ENCODE data around the gene ZXDC.

ZXDC gene, protein sequence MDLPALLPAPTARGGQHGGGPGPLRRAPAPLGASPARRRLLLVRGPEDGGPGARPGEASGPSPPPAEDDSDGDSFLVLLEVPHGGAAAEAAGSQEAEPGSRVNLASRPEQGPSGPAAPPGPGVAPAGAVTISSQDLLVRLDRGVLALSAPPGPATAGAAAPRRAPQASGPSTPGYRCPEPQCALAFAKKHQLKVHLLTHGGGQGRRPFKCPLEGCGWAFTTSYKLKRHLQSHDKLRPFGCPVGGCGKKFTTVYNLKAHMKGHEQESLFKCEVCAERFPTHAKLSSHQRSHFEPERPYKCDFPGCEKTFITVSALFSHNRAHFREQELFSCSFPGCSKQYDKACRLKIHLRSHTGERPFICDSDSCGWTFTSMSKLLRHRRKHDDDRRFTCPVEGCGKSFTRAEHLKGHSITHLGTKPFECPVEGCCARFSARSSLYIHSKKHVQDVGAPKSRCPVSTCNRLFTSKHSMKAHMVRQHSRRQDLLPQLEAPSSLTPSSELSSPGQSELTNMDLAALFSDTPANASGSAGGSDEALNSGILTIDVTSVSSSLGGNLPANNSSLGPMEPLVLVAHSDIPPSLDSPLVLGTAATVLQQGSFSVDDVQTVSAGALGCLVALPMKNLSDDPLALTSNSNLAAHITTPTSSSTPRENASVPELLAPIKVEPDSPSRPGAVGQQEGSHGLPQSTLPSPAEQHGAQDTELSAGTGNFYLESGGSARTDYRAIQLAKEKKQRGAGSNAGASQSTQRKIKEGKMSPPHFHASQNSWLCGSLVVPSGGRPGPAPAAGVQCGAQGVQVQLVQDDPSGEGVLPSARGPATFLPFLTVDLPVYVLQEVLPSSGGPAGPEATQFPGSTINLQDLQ

DNA sequence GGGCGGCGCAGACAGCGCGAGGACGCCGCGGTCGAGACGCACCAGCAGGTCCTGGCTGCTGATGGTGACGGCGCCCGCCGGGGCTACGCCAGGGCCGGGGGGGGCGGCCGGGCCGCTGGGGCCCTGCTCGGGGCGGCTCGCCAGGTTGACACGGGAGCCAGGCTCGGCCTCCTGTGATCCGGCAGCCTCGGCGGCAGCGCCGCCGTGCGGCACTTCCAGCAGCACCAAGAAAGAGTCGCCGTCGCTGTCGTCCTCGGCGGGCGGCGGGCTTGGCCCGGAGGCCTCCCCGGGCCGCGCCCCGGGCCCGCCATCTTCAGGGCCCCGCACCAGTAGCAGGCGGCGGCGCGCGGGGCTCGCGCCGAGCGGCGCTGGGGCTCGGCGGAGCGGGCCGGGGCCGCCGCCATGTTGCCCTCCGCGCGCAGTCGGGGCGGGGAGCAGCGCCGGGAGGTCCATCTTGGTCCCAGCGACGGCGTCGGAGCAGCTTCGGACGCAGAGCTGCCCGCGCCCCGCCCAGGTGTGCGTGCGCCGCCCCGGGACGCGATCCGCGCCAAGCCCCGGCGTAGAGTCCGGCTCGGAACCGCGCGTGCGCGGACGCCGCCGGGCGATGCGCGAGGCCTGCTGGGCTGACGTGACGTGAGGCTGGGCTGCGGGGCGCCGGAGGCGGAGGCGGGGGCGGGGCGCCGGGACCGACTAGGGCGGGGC, at the start of gene ZXDC:
Gene ZXDC (minus strand): TSS at position 479 of the 702 bp plus-strand sequence. CDS start 26 bp downstream, at position 453.
- DNase-seq = peak; percentile 95

DNA sequence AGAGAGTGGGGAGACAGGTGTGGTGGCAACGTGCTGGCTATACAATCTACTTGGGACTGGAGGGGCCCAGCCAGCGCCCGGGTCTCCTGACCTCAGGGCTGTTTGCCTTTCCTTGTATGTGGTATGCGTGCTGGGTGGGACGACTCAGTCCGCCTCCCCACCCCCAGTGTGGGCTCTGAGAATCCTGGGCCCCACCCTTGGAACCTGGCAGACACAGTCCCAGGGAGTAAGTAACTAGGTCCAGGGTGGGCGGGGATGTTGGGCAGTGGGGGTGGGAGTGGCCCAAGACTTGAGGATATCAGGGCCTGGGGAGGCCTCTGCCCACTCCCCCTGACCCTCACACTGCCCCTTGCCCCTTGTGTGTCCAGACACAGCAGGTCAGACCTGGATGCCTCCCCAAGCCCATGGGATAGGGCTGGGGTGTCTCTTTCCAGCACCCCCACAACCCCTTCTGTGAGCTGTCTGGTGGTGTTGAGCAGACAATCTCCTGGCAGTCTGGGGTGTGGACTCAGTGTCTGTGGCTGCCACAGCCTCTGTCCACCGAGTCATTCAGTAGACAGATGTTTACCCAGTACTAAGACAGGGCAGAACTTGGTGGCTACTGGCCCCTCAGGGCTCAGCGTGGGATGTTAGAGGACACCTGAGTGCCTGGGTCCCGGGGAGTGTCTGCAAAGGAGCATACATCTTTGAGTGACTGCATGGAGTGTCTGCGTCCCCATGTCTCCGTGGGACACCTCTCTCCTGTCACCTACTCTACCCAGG, 49.6 kb upstream of the ZXDC start:
- no peak for DNase-seq

DNA sequence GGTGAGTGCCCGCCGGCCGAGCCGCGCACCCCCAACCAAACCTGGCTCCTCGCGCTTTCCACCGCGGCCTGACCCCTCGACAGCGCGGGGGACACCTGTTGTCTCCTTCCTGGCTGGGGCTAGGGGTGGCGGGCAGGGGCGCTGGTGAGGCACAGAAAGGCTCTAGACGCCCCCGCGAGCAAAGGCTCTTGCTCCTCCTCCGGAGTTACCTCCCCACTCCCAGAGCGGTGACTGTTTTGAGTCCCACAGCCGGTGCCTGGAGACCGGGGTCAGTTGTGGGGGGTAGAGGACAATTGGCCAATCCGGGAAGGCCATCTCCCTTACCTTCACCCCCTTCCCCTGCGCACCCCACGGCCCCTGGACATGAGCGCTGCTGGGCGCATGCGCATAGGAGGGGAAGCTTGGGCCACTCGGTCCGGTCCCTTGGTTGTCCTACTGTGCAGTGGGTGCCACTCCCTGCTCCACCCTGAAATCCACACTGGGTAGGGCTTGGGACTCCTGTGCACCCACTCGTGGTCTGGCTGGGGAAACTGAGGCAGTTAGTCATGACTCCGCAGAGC, 48.8 kb upstream of the ZXDC start:
- peak; percentile 72 for DNase-seq

DNA sequence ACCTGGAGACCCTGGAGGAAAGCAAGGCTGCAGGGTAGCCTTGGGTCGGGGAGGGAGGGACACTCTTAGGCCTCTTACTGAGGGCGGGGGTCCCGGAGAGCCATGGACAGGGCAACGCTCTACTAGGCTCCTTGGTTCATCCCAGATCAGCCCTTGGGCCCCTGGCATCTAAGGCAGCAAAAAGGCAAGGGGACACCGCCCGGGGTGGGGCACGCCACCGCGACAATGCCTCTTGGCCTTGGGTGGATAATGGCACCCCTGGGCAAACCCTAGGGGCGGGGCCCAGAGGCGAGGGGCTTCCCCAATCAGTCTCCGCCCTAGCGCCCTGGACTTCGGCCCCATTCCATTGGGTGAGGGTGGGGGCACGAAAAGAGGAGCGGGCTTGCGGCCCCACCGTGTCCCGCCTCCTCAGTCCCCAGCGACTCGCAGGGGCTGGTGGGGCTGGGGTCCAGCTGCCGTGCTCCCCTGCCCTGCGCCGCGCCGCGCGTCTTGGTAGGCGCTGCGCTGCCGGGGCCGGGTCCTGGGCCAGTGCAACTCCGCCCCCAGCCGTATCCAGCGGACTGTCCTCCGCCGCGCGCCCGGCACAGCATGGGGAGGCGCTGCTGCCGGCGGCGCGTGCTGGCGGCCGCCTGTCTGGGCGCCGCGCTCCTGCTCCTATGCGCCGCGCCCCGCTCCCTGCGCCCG, 48.2 kb upstream of the ZXDC start, which contains the start of gene CHST13:
Gene CHST13 (plus strand): TSS at position 411 of the 684 bp plus-strand sequence. CDS start 178 bp downstream, at position 589.
- peak; percentile 74 for DNase-seq

DNA sequence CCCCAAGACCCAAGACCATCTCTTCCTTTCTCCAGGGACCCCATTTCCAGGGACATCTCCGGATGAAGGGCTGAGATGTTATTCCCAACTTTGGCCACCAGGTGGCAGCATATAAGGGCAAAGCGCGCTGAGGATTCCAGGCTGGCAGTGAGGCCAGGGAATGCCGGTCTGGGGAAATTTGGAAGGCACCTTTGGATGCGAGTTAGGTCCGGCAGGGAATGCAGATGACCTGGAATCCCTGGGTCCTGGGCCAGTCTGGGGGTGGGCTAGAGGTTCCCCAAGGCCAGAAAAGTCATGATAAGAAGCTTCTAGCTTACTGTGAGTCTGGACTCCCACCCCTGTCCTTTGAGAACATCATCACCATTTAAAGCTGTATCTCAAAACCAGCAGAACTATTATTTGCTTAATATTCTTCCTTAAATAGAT, 46.7 kb upstream of the ZXDC start:
- DNase-seq = peak; percentile 81

DNA sequence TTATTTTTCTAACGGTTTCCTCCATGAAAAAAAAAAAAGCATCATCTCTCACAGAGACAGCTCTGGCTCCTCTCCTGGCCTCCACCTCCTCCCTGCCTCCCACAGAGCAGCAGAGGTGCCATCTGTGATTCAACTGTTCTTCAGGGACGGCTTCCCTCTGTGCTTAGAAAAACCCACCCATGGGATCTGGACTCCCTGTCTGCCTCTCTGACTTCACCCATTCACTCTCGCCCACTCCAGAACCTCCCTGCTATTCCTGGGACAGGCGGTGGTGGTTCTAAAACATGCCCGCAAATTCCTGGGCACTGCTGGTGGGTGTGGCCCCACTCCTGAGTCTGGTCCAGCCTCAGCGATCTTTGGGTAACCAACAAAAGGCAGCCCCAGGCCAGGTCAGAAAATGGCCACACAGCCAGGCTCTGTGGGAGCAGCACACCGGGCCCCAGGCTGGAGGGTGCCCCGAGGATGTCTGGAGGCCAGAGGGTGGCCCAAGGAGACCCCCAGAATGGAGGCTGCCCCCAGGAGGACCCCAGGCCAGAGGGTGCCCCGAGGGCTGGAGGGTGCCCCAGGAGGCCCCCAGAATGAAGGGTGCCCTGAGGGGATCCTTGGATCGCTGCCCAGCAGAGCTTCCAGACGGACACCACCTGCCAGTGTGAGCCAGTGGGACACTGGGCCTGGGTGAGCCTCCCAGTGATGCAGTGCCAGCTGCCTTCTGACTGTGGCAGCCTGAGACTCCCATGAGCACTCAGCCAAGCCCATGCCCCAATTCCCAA, 45.6 kb upstream of the ZXDC start:
- no peak for DNase-seq

DNA sequence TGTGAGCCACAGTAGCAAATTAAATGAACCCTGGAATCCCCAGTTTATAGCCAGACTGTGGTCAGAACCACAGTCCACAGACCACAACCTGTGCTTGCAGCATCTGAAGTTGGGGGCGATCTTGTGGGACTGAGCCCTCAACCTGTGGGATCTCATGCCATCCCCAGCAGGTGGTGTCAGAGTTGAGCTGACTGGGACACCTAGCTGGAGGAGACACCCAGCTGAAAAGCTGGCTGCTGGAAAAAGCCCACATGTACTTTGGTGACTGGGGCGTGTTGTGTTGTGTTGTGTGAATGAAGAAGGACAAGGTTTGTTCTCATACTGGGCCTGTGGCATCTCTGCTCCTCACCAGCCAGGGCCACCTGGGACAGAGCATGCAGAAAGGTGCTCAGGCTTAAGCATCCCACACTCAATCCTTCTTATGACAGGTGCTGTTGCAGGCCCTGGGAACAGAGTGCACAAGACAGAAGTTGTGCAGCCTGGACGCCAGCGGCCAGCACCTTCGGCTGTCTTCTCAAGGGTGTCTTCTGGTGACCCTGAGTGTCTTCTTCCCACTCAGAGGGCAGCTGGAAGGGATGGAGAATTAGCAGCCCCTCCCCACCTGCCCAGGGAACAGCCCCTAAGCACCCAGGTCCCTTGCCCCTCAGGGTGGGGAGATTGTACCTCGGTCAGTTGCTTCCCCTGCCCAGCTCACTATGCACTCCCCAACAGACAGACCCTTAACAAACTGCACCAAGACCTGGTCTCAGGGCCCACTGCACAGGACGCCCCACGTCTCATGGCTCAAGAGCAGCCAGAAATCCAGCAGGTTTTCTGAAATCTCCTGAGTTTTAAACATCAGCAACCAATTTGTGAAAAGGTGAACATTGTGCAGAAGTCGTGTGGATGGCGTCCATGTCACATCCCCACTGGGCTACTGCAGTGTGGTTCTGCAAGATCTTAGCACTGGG, 44.1 kb upstream of the ZXDC start:
- no peak for DNase-seq

DNA sequence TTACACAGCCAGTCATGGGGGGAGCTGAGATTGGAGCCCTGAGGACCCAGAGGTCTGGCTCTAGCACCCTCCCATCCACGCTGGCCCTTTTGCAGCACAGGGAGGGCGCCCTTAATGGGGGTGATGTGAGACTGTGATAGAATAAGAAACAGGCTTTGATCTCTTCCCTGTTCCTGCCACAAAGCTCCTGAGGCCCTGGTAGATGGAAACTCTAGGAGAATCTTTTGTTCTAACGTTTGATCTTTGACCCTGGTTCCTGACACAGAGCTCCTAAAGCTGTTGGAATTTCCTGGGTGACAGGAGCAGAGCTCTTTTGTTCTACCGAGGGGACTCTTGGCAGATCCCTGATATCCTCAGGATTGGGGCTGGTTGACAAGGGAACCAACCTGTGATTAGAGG, 43.1 kb upstream of the ZXDC start:
- DNase-seq = no peak

DNA sequence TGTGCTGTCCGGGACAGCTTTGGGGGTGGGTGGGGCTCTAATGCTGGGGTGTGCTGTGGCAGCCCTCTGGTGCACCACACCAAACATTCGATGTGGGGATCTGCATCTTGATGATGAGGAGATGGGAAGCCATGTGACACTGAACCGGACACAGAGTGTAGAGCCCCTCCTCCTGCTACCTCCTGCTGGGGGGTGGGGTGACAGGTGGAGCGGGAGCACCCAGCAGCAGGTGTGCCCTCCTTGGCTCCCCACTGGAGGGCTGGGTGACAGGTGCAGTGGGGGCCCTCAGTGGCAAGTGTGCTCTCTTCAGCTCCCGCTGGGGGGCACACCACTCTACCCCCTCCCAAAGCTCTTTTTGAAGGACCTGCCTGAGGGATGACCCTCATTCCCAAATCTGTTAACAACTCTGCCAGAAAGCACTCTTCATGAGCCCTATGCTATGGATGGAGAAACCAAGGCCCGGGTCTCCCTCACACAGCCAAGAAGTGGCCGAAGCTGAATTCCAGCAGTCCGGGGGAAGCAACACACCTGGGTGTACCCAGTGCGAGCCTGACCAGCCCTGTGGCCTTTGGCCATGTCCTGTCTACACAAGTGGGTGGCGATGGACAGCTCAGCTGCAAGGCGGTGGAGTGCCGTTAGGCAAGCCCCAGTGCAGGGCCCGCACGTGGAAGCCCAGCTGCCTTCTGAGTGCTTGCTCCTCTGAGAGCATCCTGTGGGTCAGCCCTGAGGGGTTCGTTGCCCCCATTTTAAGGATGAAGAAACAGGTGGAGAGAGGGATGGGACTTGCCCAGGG, 42.5 kb upstream of the ZXDC start:
- DNase-seq = no peak

DNA sequence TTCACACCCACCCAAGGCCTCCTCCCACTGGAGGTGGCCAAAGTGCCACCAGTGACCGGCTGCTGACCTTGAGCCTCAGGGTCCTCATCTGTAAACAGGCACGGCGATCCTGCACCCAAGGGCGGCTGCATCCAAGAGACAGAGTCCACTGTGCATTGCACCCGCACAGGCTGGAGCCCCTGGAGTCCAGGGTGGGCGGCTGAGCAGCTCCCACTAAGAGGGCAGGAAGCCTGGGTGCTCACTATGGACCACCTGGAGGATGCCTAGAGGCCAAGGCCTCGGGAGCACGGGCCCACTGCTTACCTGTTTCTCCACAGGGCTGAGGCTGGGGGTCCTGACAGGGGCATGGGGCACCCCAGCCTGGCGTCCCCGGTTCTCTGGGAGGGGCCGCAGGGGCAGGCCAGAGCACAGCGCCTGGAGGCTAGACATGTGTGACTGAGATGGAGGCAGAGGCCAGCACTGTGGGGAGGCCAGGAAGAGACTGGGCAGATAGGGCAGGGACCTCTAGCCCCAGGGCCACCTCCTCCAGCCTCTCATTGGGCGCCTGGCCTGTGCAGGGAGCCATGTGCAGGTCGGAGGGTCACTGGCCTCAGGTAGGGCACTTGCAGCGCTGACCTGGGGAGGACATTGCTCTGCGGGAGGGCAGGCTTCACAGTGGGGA, 41.7 kb upstream of the ZXDC start, which contains the start of gene UROC1:
Gene UROC1 (minus strand): TSS at position 483 of the 661 bp plus-strand sequence. CDS start 54 bp downstream, at position 429.
- no peak for DNase-seq

DNA sequence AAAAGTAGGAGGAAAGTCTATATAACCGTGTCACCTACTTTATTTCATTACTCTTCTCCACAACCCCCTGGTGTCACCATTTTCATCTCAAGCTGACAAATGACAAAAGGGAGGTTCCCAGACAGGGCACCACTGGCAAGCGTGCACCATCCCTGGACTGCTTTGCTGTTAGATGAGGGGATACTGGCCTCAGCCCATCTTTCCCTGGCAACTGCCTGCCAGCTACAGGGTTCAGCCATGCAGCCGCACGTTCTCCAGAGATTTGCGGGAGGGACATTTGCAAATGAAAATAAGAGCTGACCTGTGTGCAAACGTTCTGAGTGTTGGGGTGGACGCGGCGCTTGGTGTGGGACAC, 41.2 kb upstream of the ZXDC start:
- no peak for DNase-seq

DNA sequence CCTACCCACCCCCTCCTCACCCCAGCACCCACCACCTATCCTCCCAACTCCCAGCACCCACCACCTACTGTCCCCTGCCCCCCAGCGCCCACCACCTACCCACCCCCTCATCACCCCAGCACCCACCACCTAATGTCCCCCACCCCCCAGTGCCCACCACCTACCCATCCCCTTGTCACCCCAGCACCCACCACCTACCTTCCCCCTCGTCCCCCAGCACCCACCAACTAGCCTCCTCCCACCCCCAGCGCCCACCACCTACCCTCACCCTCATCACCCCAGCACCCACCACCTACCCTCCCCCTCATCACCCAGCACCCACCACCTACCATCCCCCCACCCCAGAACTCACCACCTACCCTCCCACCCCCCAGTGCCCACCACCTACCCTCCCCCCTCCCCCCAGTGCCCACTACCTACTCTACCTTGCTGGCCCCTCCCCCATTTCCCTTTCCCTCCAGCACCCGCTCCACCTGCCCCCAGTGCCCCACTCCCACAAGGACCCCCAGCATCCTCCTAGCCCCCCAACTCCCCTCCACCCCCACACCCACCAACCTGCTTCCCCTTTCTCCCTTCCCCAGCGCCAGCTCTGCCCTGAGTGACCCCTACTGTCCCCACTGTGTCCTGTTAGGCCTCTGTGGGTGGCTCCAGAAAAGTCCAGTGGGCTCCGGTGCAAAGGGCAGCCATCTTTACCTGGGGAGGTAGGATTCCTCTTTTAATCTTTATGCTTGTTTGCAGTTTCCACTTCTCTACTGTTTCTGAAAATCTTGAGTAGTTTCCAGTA, 40.7 kb upstream of the ZXDC start:
- DNase-seq = no peak

DNA sequence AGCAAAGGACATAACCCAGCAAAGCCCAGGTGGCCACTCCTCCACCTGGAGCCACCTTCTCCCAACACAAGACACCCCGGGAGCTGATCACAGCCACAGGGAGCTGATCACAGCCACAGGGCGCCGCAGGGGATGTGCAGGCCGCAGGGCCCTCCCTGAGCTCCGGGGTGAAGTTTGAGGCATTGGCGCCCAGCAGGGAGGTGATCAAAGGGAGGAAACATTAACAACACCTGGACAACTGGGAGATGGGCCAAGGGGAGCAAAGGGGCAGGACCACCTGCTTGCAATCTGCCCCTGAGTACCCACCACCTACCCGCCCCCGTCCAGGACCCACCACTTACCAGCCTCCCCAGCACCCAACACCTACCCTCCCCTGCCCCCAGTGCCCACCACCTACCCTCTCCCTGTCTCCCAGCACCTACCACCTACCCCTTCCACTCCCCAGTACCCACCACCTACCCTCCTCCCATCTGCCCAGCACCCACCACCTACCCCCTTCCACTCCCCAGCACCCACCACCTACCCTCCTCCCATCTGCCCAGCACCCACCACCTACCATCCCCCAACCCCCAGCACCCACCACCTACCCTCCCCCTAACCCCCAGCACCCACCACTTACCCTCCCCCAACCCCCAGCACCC, 39.5 kb upstream of the ZXDC start:
- no peak for DNase-seq

DNA sequence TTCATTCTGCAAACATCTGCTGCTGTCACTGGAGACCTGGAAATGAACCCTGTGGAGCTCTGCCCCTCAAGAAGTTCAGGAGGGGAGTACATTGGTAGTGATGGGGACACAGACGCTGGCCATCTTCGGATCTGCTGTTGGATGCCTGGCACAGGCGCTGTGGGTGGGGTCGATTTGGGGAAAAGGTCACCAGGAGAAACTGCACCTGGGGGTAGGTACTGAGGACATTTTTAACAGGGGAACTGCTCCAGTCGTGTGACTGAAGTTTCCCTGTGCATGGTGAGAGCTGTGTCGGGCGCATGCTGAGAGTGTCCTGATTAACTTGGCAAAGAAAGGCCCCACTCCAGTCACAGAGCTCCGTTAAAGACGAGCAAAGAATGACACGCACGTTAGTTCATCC, 38.5 kb upstream of the ZXDC start:
- DNase-seq = no peak

DNA sequence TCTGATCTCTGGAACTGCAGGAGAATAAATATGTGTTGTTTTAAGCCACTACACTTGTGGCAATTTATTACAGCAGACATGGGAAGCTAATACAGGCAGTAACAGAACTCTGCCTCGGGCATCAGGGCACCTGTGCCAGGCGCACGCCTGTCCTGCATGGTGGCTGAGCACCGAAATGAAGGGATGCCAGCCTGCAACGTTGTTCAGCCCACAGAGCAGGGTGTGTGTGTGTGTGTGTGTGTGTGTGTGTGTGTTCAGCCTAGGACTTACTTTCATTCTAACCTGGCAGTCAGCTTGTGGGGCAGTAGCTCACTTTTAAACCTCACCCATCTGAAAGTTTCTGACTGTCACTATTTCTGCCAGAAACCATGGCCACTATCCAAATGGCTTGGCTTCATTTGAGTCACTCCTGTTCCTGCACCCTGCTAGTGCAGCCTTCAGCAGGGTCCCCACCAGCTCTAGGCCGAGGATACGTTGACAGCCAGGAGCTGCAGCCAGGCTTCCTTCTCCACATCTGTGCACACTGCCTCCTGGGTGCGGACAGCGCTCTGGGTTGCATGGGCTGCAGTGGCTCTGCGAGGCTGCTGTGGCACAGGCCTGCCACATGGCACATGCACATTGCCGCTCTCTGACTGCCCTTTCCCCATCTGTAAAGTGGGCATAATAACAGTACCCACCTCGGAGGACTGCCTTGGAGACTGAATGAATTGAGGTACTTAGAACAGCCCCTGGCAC, 37.4 kb upstream of the ZXDC start:
- no peak for DNase-seq

DNA sequence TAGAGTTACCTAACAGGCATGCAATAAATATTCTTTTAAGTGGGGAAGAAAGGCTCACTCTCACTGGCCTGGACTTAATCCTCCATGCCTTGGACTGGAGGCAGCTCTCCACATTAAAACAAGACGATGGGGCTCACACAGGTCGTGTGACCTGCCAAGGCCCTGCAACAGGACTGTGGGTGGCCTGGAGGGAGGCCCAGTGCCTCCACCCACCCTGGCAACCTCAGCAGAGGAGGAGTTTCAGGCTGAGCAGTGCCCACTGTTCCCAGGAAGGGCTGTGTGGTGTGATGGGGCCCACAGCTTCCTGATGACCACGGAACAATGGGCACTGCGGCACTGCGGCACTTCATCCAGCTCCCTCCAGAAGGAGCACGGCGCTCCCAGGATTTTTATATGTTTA, 36.3 kb upstream of the ZXDC start:
- DNase-seq = no peak
